Peyer's patch (tissue), 4 donors: ENCODE results near the gene RFC1.

Experiments
- CTCF ChIP-seq, 6 experiments: fragments of 450-650 bp in 4 of 6; fragments of 200-600 bp in 2 of 6; sonication (generic) in 1 of 6; IDR thresholded peaks; one replicate each; pipeline ENCODE4 v1.5.1; 2017 to 2019; ENCODE audit warnings: antibody characterized with exemption in 6 of 6, mild to moderate bottlenecking in 3 of 6, moderate library complexity in 1 of 6
- POLR2A ChIP-seq, 2 donors: fragments of 450-650 bp; IDR thresholded peaks; one replicate each; pipeline ENCODE4 v1.5.1; 2017; ENCODE audit warnings: antibody characterized with exemption in 2 of 2, mild to moderate bottlenecking in 2 of 2, moderate library complexity in 2 of 2

GRCh38 chr4:39324446-39324845 is 41.7 kb downstream of the RFC1 start:
- TF ChIP-seq POLR2A (IDR thresholded peaks at IDR 0.05): no peak
- no peak for TF ChIP-seq CTCF (IDR thresholded peaks at IDR 0.05)
